ENCODE results near the gene PRELP.

- no peak for TF ChIP-seq RARB (CRISPR knock-in tag; IDR thresholded peaks at IDR 0.05)
- TF ChIP-seq, protein P1, sequence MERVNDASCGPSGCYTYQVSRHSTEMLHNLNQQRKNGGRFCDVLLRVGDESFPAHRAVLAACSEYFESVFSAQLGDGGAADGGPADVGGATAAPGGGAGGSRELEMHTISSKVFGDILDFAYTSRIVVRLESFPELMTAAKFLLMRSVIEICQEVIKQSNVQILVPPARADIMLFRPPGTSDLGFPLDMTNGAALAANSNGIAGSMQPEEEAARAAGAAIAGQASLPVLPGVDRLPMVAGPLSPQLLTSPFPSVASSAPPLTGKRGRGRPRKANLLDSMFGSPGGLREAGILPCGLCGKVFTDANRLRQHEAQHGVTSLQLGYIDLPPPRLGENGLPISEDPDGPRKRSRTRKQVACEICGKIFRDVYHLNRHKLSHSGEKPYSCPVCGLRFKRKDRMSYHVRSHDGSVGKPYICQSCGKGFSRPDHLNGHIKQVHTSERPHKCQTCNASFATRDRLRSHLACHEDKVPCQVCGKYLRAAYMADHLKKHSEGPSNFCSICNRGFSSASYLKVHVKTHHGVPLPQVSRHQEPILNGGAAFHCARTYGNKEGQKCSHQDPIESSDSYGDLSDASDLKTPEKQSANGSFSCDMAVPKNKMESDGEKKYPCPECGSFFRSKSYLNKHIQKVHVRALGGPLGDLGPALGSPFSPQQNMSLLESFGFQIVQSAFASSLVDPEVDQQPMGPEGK (CRISPR knock-in tag; IDR thresholded peaks at IDR 0.05; ENCODE audit: borderline replicate concordance) = no peak
- no peak for TF ChIP-seq OSR1 (CRISPR knock-in tag; IDR thresholded peaks at IDR 0.05)
- TF ChIP-seq ZNF8 (CRISPR knock-in tag; IDR thresholded peaks at IDR 0.05) = no peak
These were observed 5.6 kb downstream of the PRELP start for GRCh38 chr1:203481196-203481595.

All from SK-N-SH treated with all-trans-retinoic acid at 6 μM for 48 hours (cell line).